Prostate gland (tissue), 2 donors: ENCODE data around the gene CNN3. TPM values are rescaled to one million over a fixed set of nuclear protein-coding genes. Genes with fewer than 3 reads are reported as not detected.

ENCODE experiments used
- DNase-seq: peaks from one replicate; pipeline ENCODE4 v3.0.0-alpha.2; 2019; ENCODE audit warnings: low spot score
- H3K27ac ChIP-seq, 2 donors: fragments of 200-600 bp; sonication (generic); 2 replicates each; pipeline ENCODE4 v1.5.1; 2017 to 2019
- H3K27me3 ChIP-seq: fragments of 200-600 bp; sonication (generic); replicated peaks from 2 replicates; pipeline ENCODE4 v1.5.1; 2019; ENCODE audit not compliant: insufficient read depth
- H3K36me3 ChIP-seq, 2 donors: fragments of 200-600 bp; sonication (generic); 1 replicate in 1 of 2; 2 replicates in 1 of 2; pipeline versions ENCODE4 v1.5.1 to v1.8.1; 2017 to 2019
- H3K4me1 ChIP-seq: fragments of 200-600 bp; sonication (generic); replicated peaks from 2 replicates; pipeline ENCODE4 v1.5.1; 2019
- H3K4me3 ChIP-seq, 2 donors: fragments of 200-600 bp; sonication (generic); 2 replicates each; pipeline ENCODE4 v1.5.1; 2017 to 2019
- H3K9me3 ChIP-seq: fragments of 200-600 bp; sonication (generic); 2 replicates; pipeline ENCODE4 v1.5.1; 2017
- CTCF ChIP-seq, 4 experiments: fragments of 200-600 bp in 2 of 4; fragments of 450-650 bp in 2 of 4; sonication (generic) in 2 of 4; IDR thresholded peaks; 1 replicate in 3 of 4; 2 replicates in 1 of 4; pipeline ENCODE4 v1.5.1; 2016 to 2019; ENCODE audit warnings: antibody characterized with exemption in 4 of 4, mild to moderate bottlenecking in 2 of 4, moderate library complexity in 2 of 4
- POLR2A ChIP-seq: fragments of 450-650 bp; IDR thresholded peaks from one replicate; pipeline ENCODE4 v1.6.1; 2016; ENCODE audit warnings: antibody characterized with exemption, mild to moderate bottlenecking
- POLR2AphosphoS5 ChIP-seq: sonication (generic); formaldehyde crosslinking; IDR thresholded peaks from one replicate; pipeline ENCODE4 v1.6.1; 2017; ENCODE audit warnings: antibody characterized with exemption
- WGBS: methylation state at CpG from one replicate; pipeline ENCODE4 v1.1.5; 2018; 5-methylcytosine and 5-hydroxymethylcytosine counted together
- intact Hi-C: fragments of 100-400 bp; cut with DNase I; formaldehyde crosslinking; loops from one replicate; pipeline ENCODE4 v1.14.2; 2022
- total RNA-seq, 2 donors: library from RNA; depleted of rRNA; stranded (reverse); fragments of >200 nt; gene quantifications; one replicate each; pipeline ENCODE4 v1.1.0, GENCODE V29; 2016

Gene CNN3
- total RNA-seq, 2 donors from 2014 or later = 136 to 180 TPM

GRCh38 chr1:94953746-94954145, 26.8 kb upstream of the CNN3 start:
- Histone ChIP-seq H3K27ac (no peak overlapping the region), H3K4me3 (no peak overlapping the region), H3K9me3 (no peaks in the 10 kb centered on the region), H3K27me3 (no peaks in the 10 kb centered on the region), H3K36me3 (no peaks in the 10 kb centered on the region), H3K4me1 (no peaks in the 10 kb centered on the region)
- DNase-seq = no peak
- WGBS = 74% methylated on average over 6 of the region's 6 CpGs
- TF ChIP-seq POLR2A (no peak), CTCF (IDR thresholded peaks at IDR 0.05) (no peak), POLR2AphosphoS5 (no peak)
- intact Hi-C loops = no loop called here

- H3K9me3 ChIP-seq = no peaks in the 10 kb centered on the region
- intact Hi-C loops = no loop called here
- H3K4me1 ChIP-seq = no peaks in the 10 kb centered on the region
These were observed 26.2 kb upstream of the CNN3 start for GRCh38 chr1:94953107-94953506.

GRCh38 chr1:94952539-94952938, 25.6 kb upstream of the CNN3 start:
- TF ChIP-seq CTCF (IDR thresholded peaks at IDR 0.05) (no peak), POLR2A (no peak), POLR2AphosphoS5 (no peak)
- no peaks in the 10 kb centered on the region for H3K9me3 ChIP-seq
- WGBS = 85% methylated on average over 5 of the region's 5 CpGs
- H3K27ac ChIP-seq = no peak overlapping the region
- no peaks in the 10 kb centered on the region for H3K36me3 ChIP-seq
- no peaks in the 10 kb centered on the region for H3K27me3 ChIP-seq
- H3K4me3 ChIP-seq = no peak overlapping the region
- H3K4me1 ChIP-seq = no peaks in the 10 kb centered on the region
- DNase-seq = no peak
- intact Hi-C loops = no loop called here

More at GRCh38 chr1:94953107-94953506, 26.2 kb upstream of the CNN3 start:
- Histone ChIP-seq H3K4me3 (no peak overlapping the region), H3K27ac (no peak overlapping the region), H3K36me3 (no peaks in the 10 kb centered on the region), H3K27me3 (no peaks in the 10 kb centered on the region)
- TF ChIP-seq POLR2A (no peak), CTCF (IDR thresholded peaks at IDR 0.05) (no peak), POLR2AphosphoS5 (no peak)
- no peak for DNase-seq

GRCh38 chr1:94951509-94952208, 24.7 kb upstream of the CNN3 start:
- H3K27ac ChIP-seq = no peak overlapping the region
- no peaks in the 10 kb centered on the region for H3K36me3 ChIP-seq
- no peaks in the 10 kb centered on the region for H3K27me3 ChIP-seq
- no peak overlapping the region for H3K4me3 ChIP-seq
- intact Hi-C loops = no loop called here
- no peaks in the 10 kb centered on the region for H3K4me1 ChIP-seq
- 56% methylated on average over 5 of the region's 5 CpGs for WGBS
- no peak for DNase-seq
- TF ChIP-seq POLR2AphosphoS5 = no peak
- TF ChIP-seq POLR2A = no peak
- no peak for TF ChIP-seq CTCF (IDR thresholded peaks at IDR 0.05)
- no peaks in the 10 kb centered on the region for H3K9me3 ChIP-seq

GRCh38 chr1:94951046-94951445, 24.1 kb upstream of the CNN3 start:
- Histone ChIP-seq H3K4me1 (no peaks in the 10 kb centered on the region), H3K27me3 (no peaks in the 10 kb centered on the region), H3K36me3 (no peaks in the 10 kb centered on the region), H3K27ac (no peak overlapping the region), H3K4me3 (no peak overlapping the region), H3K9me3 (no peaks in the 10 kb centered on the region)
- WGBS = 70% methylated on average over 2 of the region's 2 CpGs
- TF ChIP-seq POLR2A (no peak), CTCF (IDR thresholded peaks at IDR 0.05) (no peak), POLR2AphosphoS5 (no peak)
- DNase-seq = no peak
- intact Hi-C loops = no loop called here
